Measurements from ENCODE around the gene SYNM.
"Not testable (repeated sequence)": the region's sequence is repeated elsewhere in the genome, so short reads cannot be mapped to it uniquely, and the experiment has no call there.

Gene SYNM

DNA sequence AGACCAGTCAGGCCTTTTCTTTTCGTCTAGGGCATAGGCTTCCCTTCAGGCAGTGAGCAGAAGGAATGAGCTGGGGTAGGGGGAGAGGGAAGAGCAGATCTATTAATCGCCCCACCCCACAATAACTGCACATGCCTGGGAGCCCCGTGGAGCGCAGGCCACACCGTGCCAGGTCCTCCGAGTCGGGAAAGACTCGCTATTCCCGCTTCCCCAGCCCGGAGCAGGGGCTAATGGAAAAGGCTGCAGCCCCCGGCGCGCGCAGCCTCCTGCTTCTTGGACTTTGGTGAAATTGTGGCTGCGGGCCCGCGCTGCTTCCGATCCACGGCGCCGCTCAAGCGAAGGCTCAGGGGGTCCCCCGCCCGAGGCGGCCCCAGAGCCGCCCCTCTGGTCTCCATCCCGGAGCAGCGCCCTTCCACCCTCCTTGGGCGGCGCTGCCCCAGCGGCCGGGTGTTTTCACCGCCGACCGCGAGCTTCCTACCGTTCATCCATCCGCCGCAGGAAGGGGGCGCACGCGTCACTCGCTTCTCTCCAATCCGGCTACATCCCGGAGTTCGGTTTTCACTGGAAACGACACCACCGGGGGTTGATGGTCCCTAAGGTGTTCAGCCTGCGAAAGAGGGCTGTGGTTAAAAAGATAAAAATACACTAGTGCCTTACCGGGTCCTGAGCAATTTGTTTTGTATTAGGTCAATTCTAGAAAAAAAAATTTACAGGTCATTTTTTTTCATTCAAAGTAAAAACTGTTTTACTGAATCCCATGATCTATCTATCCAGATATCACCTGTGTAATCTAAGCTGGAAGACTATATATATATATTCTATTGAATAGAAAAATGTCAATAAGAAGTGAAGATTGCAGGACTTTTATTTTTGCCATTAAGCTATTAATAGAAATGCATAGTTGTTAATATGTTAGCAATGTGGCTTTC, 4.4 kb upstream of the SYNM start:
- in situ Hi-C loops (cut with HindIII; ENCODE audit: low pct_ligation_motif_present, low pct_unique_long_range_greater_than_20kb, low sequenced_read_pairs), result loop anchor here (10.0 kb wide), 1 partner anchor 104 kb away; no protein-coding TSS in a partner anchor
- DNase-seq, result peak; percentile 73

DNA sequence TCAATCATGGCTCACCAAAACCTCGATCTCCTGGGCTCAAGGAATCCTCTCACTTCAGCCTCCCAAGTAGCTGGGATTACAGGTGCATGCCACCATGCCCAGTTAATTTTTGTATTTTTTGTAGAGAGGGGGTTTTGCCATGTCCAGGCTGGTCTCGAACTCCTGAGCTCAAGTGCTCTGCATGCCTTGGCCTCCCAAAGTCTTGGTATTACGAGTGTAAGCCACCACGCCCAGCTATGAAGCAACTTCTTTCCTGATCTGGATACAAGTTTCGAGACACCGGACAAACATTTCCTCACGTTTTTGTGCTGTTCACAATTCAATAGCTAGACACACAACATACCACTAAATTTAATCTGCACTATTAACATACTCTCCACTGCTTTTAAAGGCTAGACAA, 3.4 kb upstream of the SYNM start:
- no peak for DNase-seq
- in situ Hi-C loops (cut with HindIII; ENCODE audit: low pct_ligation_motif_present, low pct_unique_long_range_greater_than_20kb, low sequenced_read_pairs), result loop anchor here (10.0 kb wide), 1 partner anchor 103 kb away; no protein-coding TSS in a partner anchor

DNA sequence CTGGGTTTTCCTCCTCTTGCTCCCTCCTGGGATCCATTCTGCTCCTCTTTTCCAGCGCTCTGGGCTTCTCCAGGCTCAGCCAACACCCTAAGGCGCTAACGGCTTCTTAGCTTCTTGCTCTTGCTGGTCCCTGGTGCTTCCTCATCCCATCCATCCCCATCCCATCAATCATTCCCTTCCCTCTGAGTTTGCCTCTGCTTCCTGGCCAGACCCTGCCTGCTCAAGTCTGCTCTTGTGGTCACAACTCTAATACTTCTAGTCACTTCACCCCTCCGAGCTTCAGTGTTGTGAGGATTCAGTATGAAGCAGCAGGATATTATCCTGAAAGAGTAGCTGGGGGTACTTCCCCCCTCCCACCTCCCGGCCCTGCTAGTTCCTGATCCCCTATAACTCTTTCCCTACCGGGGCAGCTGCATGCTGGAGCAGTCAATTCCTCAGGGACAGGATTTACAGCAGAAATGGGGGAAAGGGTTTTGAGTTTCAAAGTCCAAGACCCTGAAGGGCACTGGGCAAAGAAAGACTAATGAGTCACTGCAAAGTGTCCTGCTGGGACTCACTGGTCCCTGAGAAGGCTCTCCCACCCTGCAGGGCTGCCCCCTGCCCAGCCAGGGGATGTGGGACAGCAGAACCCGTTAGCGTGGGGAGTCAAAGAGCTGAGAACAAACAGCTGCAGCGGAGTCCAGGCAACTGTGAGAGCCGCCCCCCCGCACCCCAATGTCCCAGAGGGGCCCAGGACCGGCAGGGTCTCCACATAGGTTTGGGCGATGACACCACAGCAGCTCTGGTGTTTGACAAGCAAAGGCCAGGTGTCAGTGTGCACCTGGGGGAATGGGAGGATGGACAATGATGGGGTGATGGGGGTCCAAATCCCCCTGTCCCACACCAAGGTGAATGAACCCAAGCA, 2.3 kb upstream of the SYNM start:
- in situ Hi-C loops (cut with HindIII; ENCODE audit: low pct_ligation_motif_present, low pct_unique_long_range_greater_than_20kb, low sequenced_read_pairs), result loop anchor here (10.0 kb wide), 1 partner anchor 102 kb away; no protein-coding TSS in a partner anchor
- DNase-seq, result no peak

GRCh38 chr15:99103279-99103678, 1.6 kb upstream of the SYNM start:
- in situ Hi-C loops (cut with HindIII; ENCODE audit: low pct_ligation_motif_present, low pct_unique_long_range_greater_than_20kb, low sequenced_read_pairs), result loop anchor here (10.0 kb wide), 1 partner anchor 102 kb away; no protein-coding TSS in a partner anchor

DNA sequence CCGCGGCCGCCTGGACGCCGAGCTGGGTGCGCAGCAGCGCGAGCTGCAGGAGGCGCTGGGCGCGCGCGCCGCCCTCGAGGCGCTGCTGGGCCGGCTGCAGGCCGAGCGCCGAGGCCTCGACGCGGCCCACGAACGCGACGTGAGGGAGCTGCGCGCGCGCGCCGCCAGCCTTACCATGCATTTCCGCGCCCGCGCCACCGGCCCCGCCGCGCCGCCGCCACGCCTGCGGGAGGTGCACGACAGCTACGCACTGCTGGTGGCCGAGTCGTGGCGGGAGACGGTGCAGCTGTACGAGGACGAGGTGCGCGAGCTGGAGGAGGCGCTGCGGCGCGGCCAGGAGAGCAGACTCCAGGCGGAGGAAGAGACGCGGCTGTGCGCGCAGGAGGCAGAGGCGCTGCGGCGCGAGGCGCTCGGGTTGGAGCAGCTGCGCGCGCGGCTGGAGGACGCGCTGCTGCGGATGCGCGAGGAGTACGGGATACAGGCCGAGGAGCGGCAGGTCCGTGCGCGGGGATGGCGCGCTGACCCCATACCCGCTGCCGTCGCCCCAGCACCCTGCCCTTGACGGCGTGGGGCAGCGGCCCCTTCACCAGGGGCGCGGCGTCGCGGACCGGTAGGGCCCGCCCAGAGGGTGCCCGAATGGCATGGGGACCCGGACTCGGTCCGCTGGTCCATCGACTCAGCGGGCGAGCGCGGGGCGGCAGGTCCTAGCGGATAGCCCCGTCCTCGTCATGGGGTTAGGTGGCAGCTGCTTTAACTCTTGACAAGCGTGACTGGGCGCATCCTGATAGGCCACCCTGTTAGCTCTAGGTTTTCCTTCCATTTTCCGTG, 848 bp downstream of the SYNM start:
- peak; percentile 58 for DNase-seq
- in situ Hi-C loops (cut with HindIII; ENCODE audit: low pct_ligation_motif_present, low pct_unique_long_range_greater_than_20kb, low sequenced_read_pairs), result loop anchor here (10.0 kb wide), 1 partner anchor 99 kb away; no protein-coding TSS in a partner anchor

More at GRCh38 chr15:99103279-99103678, 1.6 kb upstream of the SYNM start:
- DNase-seq, result no peak

- in situ Hi-C loops (cut with HindIII; ENCODE audit: low pct_ligation_motif_present, low pct_unique_long_range_greater_than_20kb, low sequenced_read_pairs), result loop anchor here (10.0 kb wide), 1 partner anchor 98 kb away; no protein-coding TSS in a partner anchor
- DNase-seq, result no peak
Measured at GRCh38 chr15:99106417-99107220, 1.7 kb downstream of the SYNM start.

GRCh38 chr15:99108993-99109392, 4.1 kb downstream of the SYNM start:
- DNase-seq, result no peak
- in situ Hi-C loops (cut with HindIII; ENCODE audit: low pct_ligation_motif_present, low pct_unique_long_range_greater_than_20kb, low sequenced_read_pairs), result loop anchor here (10.0 kb wide), 1 partner anchor 96 kb away; no protein-coding TSS in a partner anchor

- in situ Hi-C loops (cut with HindIII; ENCODE audit: low pct_ligation_motif_present, low pct_unique_long_range_greater_than_20kb, low sequenced_read_pairs), result loop anchor here (10.0 kb wide), 1 partner anchor 95 kb away; no protein-coding TSS in a partner anchor
- DNase-seq, result no peak
Measured at GRCh38 chr15:99109555-99110021, 4.7 kb downstream of the SYNM start.

DNA sequence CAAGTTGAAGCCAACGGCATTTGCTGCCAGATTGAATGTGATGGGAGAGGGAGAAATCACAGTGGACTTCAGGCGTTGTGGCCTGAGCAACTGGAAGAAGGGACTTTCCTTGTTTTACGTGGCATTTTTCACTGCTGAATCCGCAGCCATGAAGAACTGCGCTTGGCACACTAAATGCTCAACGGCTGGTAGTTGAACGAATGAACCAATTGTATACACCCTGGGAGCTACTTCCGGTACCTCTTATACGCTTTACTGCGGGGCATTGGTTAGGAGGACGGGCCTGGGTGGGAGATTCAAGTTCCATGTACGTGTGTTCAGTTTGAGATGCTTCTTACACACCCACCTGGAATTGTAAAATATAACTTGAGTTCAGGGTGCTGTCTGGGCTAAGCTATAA, 5.2 kb downstream of the SYNM start:
- in situ Hi-C loops (cut with HindIII; ENCODE audit: low pct_ligation_motif_present, low pct_unique_long_range_greater_than_20kb, low sequenced_read_pairs), result no loop called here
- no peak for DNase-seq

DNA sequence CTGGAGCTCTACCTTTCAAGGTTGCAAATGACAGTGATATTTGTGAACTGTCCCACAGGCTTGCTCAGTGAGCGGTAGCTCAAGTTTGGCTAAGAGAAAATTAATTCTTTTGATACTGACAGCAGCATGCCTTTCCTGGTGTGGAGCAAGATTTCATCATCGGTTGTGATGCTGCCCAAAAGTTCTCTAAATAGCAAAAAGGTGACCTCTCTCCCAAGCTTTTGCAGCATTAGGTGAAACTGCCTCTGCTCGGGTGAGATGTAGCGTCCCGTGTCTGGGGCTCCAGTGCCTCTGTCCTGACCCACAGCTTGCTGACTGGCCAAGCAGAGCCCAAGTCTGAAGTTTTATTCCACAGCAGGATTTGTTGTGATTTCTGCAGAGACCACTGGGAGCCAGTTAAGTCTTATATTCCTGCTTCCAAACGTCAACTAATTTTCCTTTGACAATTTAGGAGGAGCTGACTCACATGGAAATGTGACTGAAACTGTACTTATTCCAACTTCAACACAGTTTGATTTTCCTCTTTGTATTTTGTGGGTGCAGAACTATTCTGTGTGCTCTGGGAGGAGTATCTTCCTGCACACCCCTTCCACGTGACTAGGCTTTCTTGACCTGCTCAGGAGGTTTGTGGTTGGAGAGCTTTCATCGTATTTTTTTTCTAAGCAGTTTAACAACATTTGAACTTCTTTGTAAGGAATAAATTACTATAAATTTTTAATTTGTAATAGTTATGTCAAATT, 5.9 kb downstream of the SYNM start:
- in situ Hi-C loops (cut with HindIII; ENCODE audit: low pct_ligation_motif_present, low pct_unique_long_range_greater_than_20kb, low sequenced_read_pairs), result no loop called here
- DNase-seq, result no peak

DNA sequence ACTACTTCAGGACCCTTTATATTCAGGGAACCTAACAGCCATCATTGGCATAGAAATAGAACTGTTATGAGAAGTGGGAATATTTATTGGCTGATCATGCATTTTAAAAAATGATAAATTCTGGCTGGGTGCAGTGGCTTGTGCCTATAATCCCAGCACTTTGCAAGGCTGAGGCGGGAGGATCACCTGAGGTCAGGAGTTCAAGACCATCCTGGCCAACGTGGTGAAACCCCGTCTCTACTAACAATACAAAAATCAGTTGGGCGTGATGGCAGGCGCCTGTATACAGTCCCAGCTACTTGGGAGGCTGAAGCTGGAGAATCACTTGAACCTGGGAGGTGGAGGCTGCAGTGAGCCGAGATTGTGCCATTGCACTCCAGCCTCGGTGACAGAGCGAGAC, 6.8 kb downstream of the SYNM start:
- DNase-seq; in situ Hi-C loops (cut with HindIII; ENCODE audit: low pct_ligation_motif_present, low pct_unique_long_range_greater_than_20kb, low sequenced_read_pairs): not testable (repeated sequence)

DNA sequence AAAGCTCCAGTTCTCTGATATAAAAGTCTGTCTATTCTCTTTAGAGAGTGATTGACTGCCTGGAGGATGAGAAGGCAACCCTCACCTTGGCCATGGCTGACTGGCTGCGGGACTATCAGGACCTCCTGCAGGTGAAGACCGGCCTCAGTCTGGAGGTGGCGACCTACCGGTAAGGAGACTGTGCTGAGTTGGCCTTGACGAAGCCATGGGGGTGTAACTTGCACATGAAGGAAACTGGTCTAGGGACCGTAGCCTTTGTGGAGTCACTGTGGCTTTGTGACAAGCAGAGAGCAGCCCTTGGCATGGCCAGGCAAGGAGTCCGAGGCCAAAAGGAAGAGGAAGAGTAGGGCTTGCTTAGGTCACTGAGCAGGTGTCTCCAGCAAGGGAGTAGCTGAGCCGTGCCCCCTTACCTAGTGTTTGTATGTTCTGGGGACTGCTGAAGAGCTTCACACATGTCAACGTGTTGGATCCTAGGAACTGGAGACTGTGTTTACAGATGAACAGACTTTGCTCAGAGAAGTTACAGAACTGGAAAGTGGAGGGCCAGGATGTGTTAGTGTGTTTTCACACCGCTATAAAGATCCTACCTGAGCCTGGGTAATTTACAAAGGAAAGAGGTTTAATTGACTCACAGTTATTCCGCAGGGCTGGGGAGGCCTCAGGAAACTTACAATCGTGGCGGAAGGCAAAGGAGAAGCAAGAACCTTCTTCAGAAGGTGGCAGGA, 8.8 kb downstream of the SYNM start:
- in situ Hi-C loops (cut with HindIII; ENCODE audit: low pct_ligation_motif_present, low pct_unique_long_range_greater_than_20kb, low sequenced_read_pairs), result no loop called here
- DNase-seq, result no peak

- in situ Hi-C loops (cut with HindIII; ENCODE audit: low pct_ligation_motif_present, low pct_unique_long_range_greater_than_20kb, low sequenced_read_pairs), result no loop called here
- no peak for DNase-seq
Measured at GRCh38 chr15:99114511-99115299, 9.8 kb downstream of the SYNM start.

GRCh38 chr15:99115300-99116215, 10.7 kb downstream of the SYNM start:
- in situ Hi-C loops (cut with HindIII; ENCODE audit: low pct_ligation_motif_present, low pct_unique_long_range_greater_than_20kb, low sequenced_read_pairs), result no loop called here
- no peak for DNase-seq
